OCI-LY1 (cell line): Measurements from ENCODE around the gene GOLM1.
"Not testable (repeated sequence)": the region's sequence is repeated elsewhere in the genome, so short reads cannot be mapped to it uniquely, and the experiment has no call there.

Experiments used
- H2AFZ ChIP-seq: fragments of 200-600 bp; sonication (generic), shearing (Covaris generic); 2 replicates; pipeline ENCODE4 v1.6.0; 2014; ENCODE audit warnings: antibody characterized with exemption, mild to moderate bottlenecking, low read length
- H3F3A ChIP-seq: fragments of 200-600 bp; sonication (generic), shearing (Covaris generic); 2 replicates; pipeline ENCODE4 v1.6.0; 2014; ENCODE audit warnings: mild to moderate bottlenecking, antibody characterized with exemption, low read length, moderate library complexity; ENCODE audit not compliant: insufficient read depth
- H3K27ac ChIP-seq: fragments of 200-600 bp; sonication (generic); 2 replicates; pipeline ENCODE4 v1.5.1; 2014; ENCODE audit warnings: low read length, mixed run types, mild to moderate bottlenecking, low read depth; ENCODE audit not compliant: poor library complexity, severe bottlenecking
- H3K27me3 ChIP-seq: fragments of 200-600 bp; sonication (generic); 2 replicates; pipeline ENCODE4 v1.6.0; 2014; ENCODE audit warnings: antibody characterized with exemption, mild to moderate bottlenecking, low read length, moderate library complexity; ENCODE audit not compliant: insufficient read depth
- H3K36me3 ChIP-seq: fragments of 200-600 bp; sonication (generic); 2 replicates; pipeline ENCODE4 v1.6.1; 2014; ENCODE audit warnings: mild to moderate bottlenecking, antibody characterized with exemption, low read length, moderate library complexity, mixed read lengths; ENCODE audit not compliant: insufficient read depth
- H3K4me1 ChIP-seq: fragments of 200-600 bp; sonication (generic); 2 replicates; pipeline ENCODE4 v1.5.1; 2014; ENCODE audit warnings: mild to moderate bottlenecking, low read length, moderate library complexity; ENCODE audit not compliant: insufficient read depth, severe bottlenecking
- H3K4me2 ChIP-seq: fragments of 200-600 bp; sonication (generic), shearing (Covaris generic); 2 replicates; pipeline ENCODE4 v1.6.1; 2014; ENCODE audit warnings: low read length
- H3K4me3 ChIP-seq: fragments of 200-600 bp; sonication (generic); 2 replicates; pipeline ENCODE4 v1.5.1; 2014; ENCODE audit warnings: low read length, low read depth, mild to moderate bottlenecking, mixed read lengths; ENCODE audit not compliant: poor library complexity, severe bottlenecking
- H3K79me2 ChIP-seq: fragments of 200-600 bp; shearing (Covaris generic); 2 replicates; pipeline ENCODE4 v1.6.1; 2016; ENCODE audit warnings: mixed run types, low read length, mixed read lengths; ENCODE audit not compliant: insufficient read depth
- H3K9ac ChIP-seq: fragments of 200-600 bp; sonication (generic), shearing (Covaris generic); 2 replicates; pipeline ENCODE4 v1.6.1; 2014; ENCODE audit warnings: mild to moderate bottlenecking, low read length, mixed read lengths
- H3K9me2 ChIP-seq: fragments of 200-600 bp; sonication (generic), shearing (Covaris generic); 2 replicates; pipeline ENCODE4 v1.6.1; 2014; ENCODE audit warnings: low read depth, mild to moderate bottlenecking, low read length, mixed read lengths
- H3K9me3 ChIP-seq: fragments of 200-600 bp; shearing (Covaris generic); 2 replicates; pipeline ENCODE4 v1.6.1; 2014; ENCODE audit warnings: low read length, mixed read lengths
- H4K20me1 ChIP-seq: fragments of 200-600 bp; sonication (generic), shearing (Covaris generic); 2 replicates; pipeline ENCODE4 v1.6.0; 2016; ENCODE audit warnings: mild to moderate bottlenecking, low read length; ENCODE audit not compliant: insufficient read depth
- CTCF ChIP-seq: fragments of 200-600 bp; sonication (generic), shearing (Covaris generic); IDR thresholded peaks from 2 replicates; pipeline ENCODE4 v1.5.1; 2017; ENCODE audit warnings: mild to moderate bottlenecking, antibody characterized with exemption, low read length, moderate library complexity, mixed read lengths
- EZH2 ChIP-seq: fragments of 200-600 bp; sonication (generic), shearing (Covaris generic); IDR thresholded peaks from 2 replicates; pipeline ENCODE4 v1.8.0; 2017; ENCODE audit warnings: borderline replicate concordance, mixed run types, mild to moderate bottlenecking, antibody characterized with exemption, low read length, moderate library complexity, mixed read lengths

The GOLM1 gene

GRCh38 chr9:86098824-86099700 lies at the start of gene GOLM1:
TSS of gene GOLM1 (minus strand) at chr9:86099558. CDS start at chr9:86079320, 20,238 bp downstream.
- no peak within 1 kb of the TSS for H3K27ac ChIP-seq
- H2AFZ ChIP-seq: no peak within 1 kb of the TSS
- peaks cover 3% of the 10 kb centered on the region; the same call in 1 of the 2 replicates for H3K27me3 ChIP-seq

GRCh38 chr9:86146671-86147070 lies 47.3 kb upstream of the GOLM1 start:
- not testable (repeated sequence) for H3K9me2 ChIP-seq, H3K27me3 ChIP-seq, H3K4me2 ChIP-seq, H2AFZ ChIP-seq, H3K4me3 ChIP-seq, H3K9me3 ChIP-seq, H3K27ac ChIP-seq, H3K4me1 ChIP-seq, H3K79me2 ChIP-seq, H4K20me1 ChIP-seq, H3K9ac ChIP-seq, H3K36me3 ChIP-seq, H3F3A ChIP-seq

More at GRCh38 chr9:86098824-86099700, at the start of gene GOLM1:
- H3K36me3 ChIP-seq: no peaks in the 10 kb centered on the region
- H3F3A ChIP-seq: no peaks in the 10 kb centered on the region
- H4K20me1 ChIP-seq: no peaks in the 10 kb centered on the region
- peak within 1 kb of the TSS; percentile 45 for H3K4me3 ChIP-seq
- H3K4me2 ChIP-seq: peak within 1 kb of the TSS; percentile 60
- no peaks in the 10 kb centered on the region for H3K9me3 ChIP-seq
- no peak within 1 kb of the TSS for H3K9ac ChIP-seq
- no peaks in the 10 kb centered on the region for H3K79me2 ChIP-seq
- no peak for TF ChIP-seq EZH2
- TF ChIP-seq CTCF: no peak
- no peaks in the 10 kb centered on the region for H3K9me2 ChIP-seq
- no peaks in the 10 kb centered on the region for H3K4me1 ChIP-seq

- H3K4me3 ChIP-seq, H4K20me1 ChIP-seq, H3K4me1 ChIP-seq, H3K9me2 ChIP-seq, H3F3A ChIP-seq, H2AFZ ChIP-seq, H3K79me2 ChIP-seq, H3K9me3 ChIP-seq, H3K9ac ChIP-seq, H3K4me2 ChIP-seq, H3K27me3 ChIP-seq, H3K27ac ChIP-seq, H3K36me3 ChIP-seq: not testable (repeated sequence)
These were observed 46.6 kb upstream of the GOLM1 start for GRCh38 chr9:86145960-86146359.

- H3K9me2 ChIP-seq: no peaks in the 10 kb centered on the region
- no peaks in the 10 kb centered on the region for H3K27me3 ChIP-seq
- no peaks in the 10 kb centered on the region for H3K9me3 ChIP-seq
- H3K4me1 ChIP-seq: no peaks in the 10 kb centered on the region
- H4K20me1 ChIP-seq: no peaks in the 10 kb centered on the region
- TF ChIP-seq EZH2 (no peak), CTCF (no peak)
- no peaks in the 10 kb centered on the region for H3K79me2 ChIP-seq
- H2AFZ ChIP-seq: no peak overlapping the region
- H3K4me2 ChIP-seq: no peak overlapping the region
- no peak overlapping the region for H3K4me3 ChIP-seq
- H3K9ac ChIP-seq: no peak overlapping the region
- H3K36me3 ChIP-seq: no peaks in the 10 kb centered on the region
- no peaks in the 10 kb centered on the region for H3F3A ChIP-seq
- H3K27ac ChIP-seq: no peak overlapping the region
These were observed 43.6 kb upstream of the GOLM1 start for GRCh38 chr9:86142973-86143372.
